Chondrocyte (in vitro differentiated cells): ENCODE results near the gene ALDH5A1. TPM values are rescaled to one million over a fixed set of nuclear protein-coding genes. Genes with fewer than 3 reads are reported as not detected.

Experiments
- DNase-seq: peaks from one replicate; pipeline ENCODE4 v3.0.0; 2021; ENCODE audit warnings: mixed read lengths, low spot score
- H3K27ac Mint-ChIP-seq: one replicate; pipeline ENCODE4 v1.8.0; 2021; ENCODE audit warnings: mild to moderate bottlenecking, moderate library complexity, mixed read lengths; ENCODE audit not compliant: unreplicated experiment
- H3K27me3 Mint-ChIP-seq: 2 replicates; pipeline ENCODE4 v1.8.0; 2021; ENCODE audit warnings: low read depth, mixed read lengths
- H3K36me3 Mint-ChIP-seq: 2 replicates; pipeline ENCODE4 v1.8.0; 2021; ENCODE audit warnings: low read depth, mixed read lengths
- H3K4me1 Mint-ChIP-seq: 2 replicates; pipeline ENCODE4 v1.8.0; 2021; ENCODE audit warnings: low read depth, mild to moderate bottlenecking, mixed read lengths
- H3K4me3 Mint-ChIP-seq: one replicate; pipeline ENCODE4 v1.8.0; 2021; ENCODE audit warnings: mild to moderate bottlenecking, moderate library complexity, mixed read lengths; ENCODE audit not compliant: unreplicated experiment
- H3K9me3 Mint-ChIP-seq: 2 replicates; pipeline ENCODE4 v1.8.0; 2021; ENCODE audit warnings: low read depth, mixed read lengths
- total RNA-seq: library from RNA; stranded (reverse); gene quantifications from 3 replicates; pipeline ENCODE4 v1.2.1, GENCODE V29; 2021
- TF ChIP-seq, protein P1 (sequence below): fragments of 200-600 bp; sonication (generic); IDR thresholded peaks from 2 replicates; pipeline ENCODE4 v1.5.0; 2021; ENCODE audit warnings: antibody characterized with exemption, mild to moderate bottlenecking, moderate library complexity

The ALDH5A1 gene
- total RNA-seq, 1 donor from 2014 or later, result 7.2 TPM

- peaks cover 18% of the 10 kb centered on the region for H3K4me1 Mint-ChIP-seq
- no peak for DNase-seq
- peaks cover 3% of the 10 kb centered on the region for H3K9me3 Mint-ChIP-seq
- no peaks in the 10 kb centered on the region for H3K27me3 Mint-ChIP-seq
- no peak overlapping the region for H3K4me3 Mint-ChIP-seq
- H3K27ac Mint-ChIP-seq, result no peak overlapping the region
- TF ChIP-seq, protein P1, sequence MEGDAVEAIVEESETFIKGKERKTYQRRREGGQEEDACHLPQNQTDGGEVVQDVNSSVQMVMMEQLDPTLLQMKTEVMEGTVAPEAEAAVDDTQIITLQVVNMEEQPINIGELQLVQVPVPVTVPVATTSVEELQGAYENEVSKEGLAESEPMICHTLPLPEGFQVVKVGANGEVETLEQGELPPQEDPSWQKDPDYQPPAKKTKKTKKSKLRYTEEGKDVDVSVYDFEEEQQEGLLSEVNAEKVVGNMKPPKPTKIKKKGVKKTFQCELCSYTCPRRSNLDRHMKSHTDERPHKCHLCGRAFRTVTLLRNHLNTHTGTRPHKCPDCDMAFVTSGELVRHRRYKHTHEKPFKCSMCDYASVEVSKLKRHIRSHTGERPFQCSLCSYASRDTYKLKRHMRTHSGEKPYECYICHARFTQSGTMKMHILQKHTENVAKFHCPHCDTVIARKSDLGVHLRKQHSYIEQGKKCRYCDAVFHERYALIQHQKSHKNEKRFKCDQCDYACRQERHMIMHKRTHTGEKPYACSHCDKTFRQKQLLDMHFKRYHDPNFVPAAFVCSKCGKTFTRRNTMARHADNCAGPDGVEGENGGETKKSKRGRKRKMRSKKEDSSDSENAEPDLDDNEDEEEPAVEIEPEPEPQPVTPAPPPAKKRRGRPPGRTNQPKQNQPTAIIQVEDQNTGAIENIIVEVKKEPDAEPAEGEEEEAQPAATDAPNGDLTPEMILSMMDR, result no peak
- H3K36me3 Mint-ChIP-seq, result peaks cover 2% of the 10 kb centered on the region
Observed at GRCh38 chr6:24481449-24481848, 13.3 kb upstream of the ALDH5A1 start.

DNA sequence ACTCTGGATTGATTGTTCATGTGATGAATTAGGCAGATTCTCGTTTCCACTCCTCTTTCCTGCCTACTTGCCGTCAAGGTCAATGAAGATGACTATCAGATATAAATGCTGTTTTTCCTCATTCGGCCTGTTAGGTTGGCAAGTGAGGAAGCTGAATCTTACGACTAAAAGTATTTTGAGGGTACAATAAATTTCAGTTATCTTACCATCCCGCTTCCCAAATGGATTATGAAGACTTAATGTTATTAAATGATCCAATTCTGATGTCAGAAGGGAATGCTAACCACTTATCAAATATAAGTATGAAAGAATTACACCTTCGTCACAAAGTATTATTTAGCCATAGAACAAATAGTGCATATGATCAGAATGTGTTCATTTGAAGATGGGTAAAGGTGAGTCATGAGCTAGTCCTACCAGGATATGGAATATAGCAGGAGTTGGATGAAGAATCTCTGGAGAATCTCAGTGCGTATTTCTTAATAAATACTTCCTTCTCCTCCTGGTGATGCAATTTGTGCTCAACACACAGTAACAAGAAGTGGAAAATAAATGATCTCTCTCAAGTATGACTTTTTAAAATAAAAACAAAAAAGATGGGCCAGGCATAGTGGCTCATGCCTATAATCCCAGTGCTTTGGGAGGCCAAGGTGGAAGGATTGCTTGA, 10.0 kb upstream of the ALDH5A1 start:
- H3K4me1 Mint-ChIP-seq, result peaks cover 18% of the 10 kb centered on the region
- TF ChIP-seq, protein P1, result no peak
- H3K27ac Mint-ChIP-seq, result peak overlapping the region; percentile 73
- DNase-seq, result no peak
- no peaks in the 10 kb centered on the region for H3K36me3 Mint-ChIP-seq
- no peaks in the 10 kb centered on the region for H3K27me3 Mint-ChIP-seq
- no peaks in the 10 kb centered on the region for H3K9me3 Mint-ChIP-seq
- H3K4me3 Mint-ChIP-seq, result no peak overlapping the region

DNA sequence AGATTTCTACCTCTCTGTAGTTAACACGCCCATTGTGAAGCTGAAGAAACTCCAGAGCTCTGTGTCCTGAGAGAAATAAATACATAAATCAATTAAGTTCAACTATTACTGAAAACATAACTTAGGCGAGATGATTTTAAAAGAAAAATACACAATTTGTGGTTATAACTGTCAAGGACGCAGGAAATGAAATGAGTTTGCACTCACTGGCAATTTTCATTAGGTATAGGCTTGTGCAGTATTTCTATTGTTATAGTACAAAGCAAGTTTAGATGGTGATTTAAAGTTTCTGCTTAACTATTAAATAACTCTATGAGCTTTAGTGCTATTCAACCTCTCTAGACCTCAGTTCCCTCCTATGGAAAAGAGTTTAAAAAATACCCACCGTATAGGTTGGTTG, 8.7 kb upstream of the ALDH5A1 start:
- no peaks in the 10 kb centered on the region for H3K36me3 Mint-ChIP-seq
- no peaks in the 10 kb centered on the region for H3K27me3 Mint-ChIP-seq
- H3K4me1 Mint-ChIP-seq, result peaks cover 18% of the 10 kb centered on the region
- no peaks in the 10 kb centered on the region for H3K9me3 Mint-ChIP-seq
- H3K4me3 Mint-ChIP-seq, result no peak overlapping the region
- no peak overlapping the region for H3K27ac Mint-ChIP-seq
- DNase-seq, result no peak
- TF ChIP-seq, protein P1, result no peak

DNA sequence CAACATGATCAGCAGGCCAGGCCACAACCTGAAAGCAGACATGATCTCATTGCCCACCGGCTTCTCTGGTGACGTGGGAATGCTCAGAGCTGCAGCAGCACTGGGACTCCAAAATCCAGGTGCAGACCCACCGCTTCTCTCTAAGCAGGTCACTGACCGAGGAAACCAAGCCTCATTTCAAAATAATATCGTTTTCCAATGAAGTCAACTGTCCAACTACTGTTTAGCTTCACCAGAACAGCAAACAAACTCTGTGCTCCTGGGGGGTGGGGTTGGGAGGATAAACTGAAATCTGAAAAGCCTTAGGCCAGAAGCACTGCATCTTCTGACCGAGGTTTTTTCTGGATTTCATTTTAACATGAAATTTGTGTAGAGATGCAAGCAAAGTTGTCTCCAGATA, 5.3 kb upstream of the ALDH5A1 start, which contains the start of gene GPLD1:
Gene GPLD1 (minus strand): TSS at position 109 of the 400 bp plus-strand sequence. CDS start 67 bp downstream, at position 42.
- H3K4me1 Mint-ChIP-seq, result peaks cover 14% of the 10 kb centered on the region
- no peaks in the 10 kb centered on the region for H3K36me3 Mint-ChIP-seq
- no peak within 1 kb of the TSS for H3K4me3 Mint-ChIP-seq
- H3K27me3 Mint-ChIP-seq, result no peaks in the 10 kb centered on the region
- no peaks in the 10 kb centered on the region for H3K9me3 Mint-ChIP-seq
- no peak within 1 kb of the TSS for H3K27ac Mint-ChIP-seq
- DNase-seq, result no peak
- TF ChIP-seq, protein P1, result no peak

DNA sequence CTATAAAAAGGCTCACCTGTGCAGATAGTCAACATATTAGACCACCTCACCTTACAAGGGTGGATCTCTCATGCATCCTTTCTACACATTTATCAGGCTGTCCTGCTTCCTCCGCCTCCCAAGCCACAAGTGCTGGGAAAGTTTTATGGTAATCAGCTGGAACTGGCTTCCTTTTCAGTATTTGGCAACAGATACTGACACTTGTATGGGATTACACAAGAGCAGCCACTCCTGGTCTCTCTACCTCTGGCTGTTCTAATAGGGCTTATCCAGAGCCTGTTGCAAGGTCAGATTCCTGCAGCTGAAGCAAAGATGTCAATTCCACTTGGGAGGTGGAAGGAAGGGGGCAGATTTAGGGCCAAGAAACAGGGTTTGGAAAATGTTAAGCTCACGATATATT, 4.9 kb upstream of the ALDH5A1 start:
- DNase-seq, result no peak
- Mint-ChIP-seq H3K4me1 (peaks cover 10% of the 10 kb centered on the region), H3K36me3 (no peaks in the 10 kb centered on the region), H3K27me3 (no peaks in the 10 kb centered on the region), H3K4me3 (no peak overlapping the region), H3K27ac (no peak overlapping the region), H3K9me3 (no peaks in the 10 kb centered on the region)
- TF ChIP-seq, protein P1, result no peak
